Panc1 (cell line): ENCODE measurements around the gene MACROH2A1. TPM values are rescaled to one million over a fixed set of nuclear protein-coding genes. Genes with fewer than 3 reads are reported as not detected.

Experiments
- ATAC-seq: fragments of 200-7000 bp; cut with Tn5 transposase; 2 replicates; pipeline ENCODE4 v1.9.1; 2020; ENCODE audit warnings: mild to moderate bottlenecking, moderate library complexity
- BruUV-seq: library from RNA; stranded (reverse); fragments of 400-500 nt; replicated peaks from 2 replicates; lab custom pipeline; 2021; lab: Mats Ljungman, UMichigan
- CTCF ChIA-PET: fragments of 300-600 bp; sonication (Branson Sonifier 250); formaldehyde crosslinking; loops from one replicate; lab custom pipeline; 2022; ENCODE audit warnings: antibody characterized with exemption; lab: Charles Lee
- POLR2A ChIA-PET: fragments of 300-600 bp; sonication (Branson Sonifier 250); formaldehyde crosslinking; loops from one replicate; lab custom pipeline; 2022; ENCODE audit warnings: antibody characterized with exemption; lab: Charles Lee
- DNase-seq: peaks from one replicate; pipeline ENCODE4 v3.0.0-alpha.2; 2010; ENCODE audit warnings: low read depth, low spot score
- H3K27ac ChIP-seq: 2 replicates; pipeline ENCODE4 v1.5.1; 2011; ENCODE audit warnings: mild to moderate bottlenecking, low read length, inconsistent platforms
- H3K27me3 ChIP-seq: fragments of 200-500 bp; sonication (Bioruptor generic); 2 replicates; pipeline ENCODE4 v1.6.0; 2014; ENCODE audit warnings: low read length, inconsistent platforms; ENCODE audit not compliant: control insufficient read depth, insufficient read depth
- H3K36me3 ChIP-seq: fragments of 200-500 bp; sonication (Bioruptor generic); 2 replicates; pipeline ENCODE4 v1.5.1; 2014; ENCODE audit warnings: inconsistent platforms, mild to moderate bottlenecking, low read length, moderate library complexity; ENCODE audit not compliant: control insufficient read depth, insufficient read depth
- H3K4me1 ChIP-seq: 2 replicates; pipeline ENCODE4 v1.5.1; 2011; ENCODE audit warnings: inconsistent platforms, mild to moderate bottlenecking, low read length, moderate library complexity; ENCODE audit not compliant: control insufficient read depth, insufficient read depth
- H3K4me3 ChIP-seq, 2 experiments: 2 replicates each; pipeline ENCODE4 v1.5.1; 2011 to 2012; ENCODE audit warnings: low read depth in 2 of 2, low read length in 2 of 2, mild to moderate bottlenecking in 2 of 2, inconsistent platforms in 1 of 2, moderate library complexity in 1 of 2
- H3K9me3 ChIP-seq: fragments of 200-500 bp; sonication (Bioruptor generic); 2 replicates; pipeline ENCODE4 v1.5.1; 2014; ENCODE audit warnings: low read depth, mild to moderate bottlenecking, inconsistent platforms, low read length, moderate library complexity; ENCODE audit not compliant: control insufficient read depth, insufficient read depth
- CTCF ChIP-seq: fragments of 450-650 bp; IDR thresholded peaks from 2 replicates; pipeline ENCODE4 v1.5.1; 2017; ENCODE audit warnings: mild to moderate bottlenecking
- POLR2AphosphoS5 ChIP-seq: IDR thresholded peaks from 2 replicates; pipeline ENCODE4 v1.6.1; 2012; ENCODE audit warnings: mild to moderate bottlenecking, low read depth, low read length, moderate library complexity
- REST ChIP-seq, 2 experiments: IDR thresholded peaks; 2 replicates each; pipeline ENCODE4 v1.6.1; 2011 to 2012; ENCODE audit warnings: low read depth in 2 of 2, control low read depth in 1 of 2, low read length in 1 of 2, mild to moderate bottlenecking in 1 of 2, moderate library complexity in 1 of 2; ENCODE audit not compliant: insufficient read depth in 1 of 2
- SIN3A ChIP-seq: IDR thresholded peaks from 2 replicates; pipeline ENCODE4 v1.6.1; 2012; ENCODE audit warnings: low read depth, mild to moderate bottlenecking, low read length, moderate library complexity, borderline replicate concordance; ENCODE audit not compliant: insufficient read depth
- TCF7L2 ChIP-seq: IDR thresholded peaks from 2 replicates; pipeline ENCODE4 v1.6.1; 2011; ENCODE audit warnings: mild to moderate bottlenecking, low read depth, low read length, inconsistent platforms
- in situ Hi-C: cut with HindIII; loops from 2 replicates; pipeline ENCODE4 v1.10.0; 2016; ENCODE audit warnings: low sequenced_read_pairs, low pct_unique_long_range_greater_than_20kb
- intact Hi-C: fragments of 100-400 bp; cut with micrococcal nuclease; formaldehyde crosslinking; loops from one replicate; pipeline ENCODE4 v1.10.0; 2022; ENCODE audit not compliant: unreplicated experiment
- total RNA-seq: library from RNA; stranded (reverse); gene quantifications from one replicate; pipeline ENCODE4 v1.2.1, GENCODE V29; 2021; ENCODE audit not compliant: unreplicated experiment

MACROH2A1 gene
- total RNA-seq, 1 experiment from 2014 or later: 162 TPM

GRCh38 chr5:135329066-135329912, 69.7 kb downstream of the MACROH2A1 start:
- BruUV-seq: no TSS peak
- Histone ChIP-seq H3K27me3 (no peaks in the 10 kb centered on the region), H3K27ac (no peak overlapping the region), H3K4me3 (no peak overlapping the region), H3K4me1 (no peaks in the 10 kb centered on the region), H3K36me3 (peaks cover 3% of the 10 kb centered on the region), H3K9me3 (no peaks in the 10 kb centered on the region)
- TF ChIP-seq CTCF (no peak), SIN3A (no peak), REST (IDR thresholded peaks at IDR 0.05; ENCODE audit: insufficient read depth in 1 of 2, low read depth in 2 of 2, low read length in 1 of 2) (no peak), POLR2AphosphoS5 (no peak), TCF7L2 (no peak)
- CTCF ChIA-PET: no interaction called here
- DNase-seq (no peak), ATAC-seq (no peak)
- in situ Hi-C loops (no loop called here), intact Hi-C loops (no loop called here)
- POLR2A ChIA-PET: no interaction called here

GRCh38 chr5:135328128-135328687, 70.8 kb downstream of the MACROH2A1 start:
- Histone ChIP-seq H3K4me3 (no peak overlapping the region), H3K36me3 (peaks cover 3% of the 10 kb centered on the region), H3K27me3 (no peaks in the 10 kb centered on the region), H3K4me1 (no peaks in the 10 kb centered on the region), H3K9me3 (no peaks in the 10 kb centered on the region), H3K27ac (no peak overlapping the region)
- TF ChIP-seq SIN3A (no peak), POLR2AphosphoS5 (no peak), TCF7L2 (no peak), REST (IDR thresholded peaks at IDR 0.05; ENCODE audit: insufficient read depth in 1 of 2, low read depth in 2 of 2, low read length in 1 of 2) (no peak), CTCF (no peak)
- DNase-seq (no peak), ATAC-seq (no peak)
- intact Hi-C loops (no loop called here), in situ Hi-C loops (no loop called here)
- no TSS peak for BruUV-seq
- ChIA-PET CTCF (no interaction called here), POLR2A (no interaction called here)
